GM12878 (cell line): ENCODE measurements around the gene GZF1. TPM values are rescaled to one million over a fixed set of nuclear protein-coding genes. Genes with fewer than 3 reads are reported as not detected.

ENCODE experiments used
- ATAC-seq: fragments of 200-7000 bp; cut with Tn5 transposase; 3 replicates; pipeline ENCODE4 v1.9.1; 2020; ENCODE audit warnings: mild to moderate bottlenecking, moderate library complexity
- BruUV-seq: library from RNA; stranded (reverse); fragments of 400-500 nt; replicated peaks from 2 replicates; lab custom pipeline; 2021; lab: Mats Ljungman, UMichigan
- CTCF ChIA-PET: fragments of 300-600 bp; sonication (Branson Sonifier 250); formaldehyde crosslinking; extraction: SDS; loops from one replicate; lab custom pipeline; 2021; ENCODE audit warnings: inconsistent platforms; lab: Yijun Ruan, JAX
- POLR2A ChIA-PET: fragments of 350-600 bp; formaldehyde crosslinking; extraction: SDS; loops from one replicate; lab custom pipeline; 2021; ENCODE audit warnings: inconsistent platforms; lab: Charles Lee
- RAD21 ChIA-PET: fragments of 300-600 bp; sonication (Branson Sonifier 250); formaldehyde crosslinking; loops from one replicate; lab custom pipeline; 2023; ENCODE audit warnings: antibody characterized with exemption; ENCODE audit not compliant: unreplicated experiment; lab: Charles Lee
- SMC1A ChIA-PET: fragments of 300-600 bp; sonication (Branson Sonifier 250); formaldehyde crosslinking; loops from one replicate; lab custom pipeline; 2023; ENCODE audit not compliant: unreplicated experiment, uncharacterized antibody; lab: Charles Lee
- DNase-seq: peaks from one replicate; pipeline ENCODE4 v3.0.0-alpha.2; 2011; ENCODE audit warnings: low read depth, low spot score
- FAIRE-seq: peaks from 3 replicates; lab custom pipeline; 2011; peaks lifted over from hg19 to GRCh38; lab: Jason Lieb, UNC
- H2AFZ ChIP-seq: 2 replicates; pipeline ENCODE4 v1.6.0; 2011; ENCODE audit warnings: low read depth, low read length, control low read depth; ENCODE audit not compliant: control insufficient read depth
- H3K27ac ChIP-seq: 2 replicates; pipeline ENCODE4 v1.5.1; 2011; ENCODE audit warnings: control low read depth; ENCODE audit not compliant: control insufficient read depth, insufficient read depth
- H3K27me3 ChIP-seq, 2 experiments: replicated peaks in 1 of 2; 2 replicates each; pipeline versions ENCODE4 v1.6.0 to v1.6.1; 2011; ENCODE audit warnings: low read length in 1 of 2; ENCODE audit not compliant: control insufficient read depth in 2 of 2, insufficient read depth in 2 of 2
- H3K36me3 ChIP-seq, 2 experiments: 2 replicates each; pipeline ENCODE4 v1.5.1; 2011; ENCODE audit warnings: low read length in 1 of 2; ENCODE audit not compliant: control insufficient read depth in 2 of 2, insufficient read depth in 2 of 2
- H3K4me1 ChIP-seq: 2 replicates; pipeline ENCODE4 v1.6.1; 2011; ENCODE audit warnings: mild to moderate bottlenecking, low read length, moderate library complexity, mixed read lengths; ENCODE audit not compliant: control insufficient read depth, insufficient read depth
- H3K4me2 ChIP-seq: 2 replicates; pipeline ENCODE4 v1.6.0; 2011; ENCODE audit warnings: control low read depth; ENCODE audit not compliant: control insufficient read depth, insufficient read depth
- H3K4me3 ChIP-seq: fragments of 200-600 bp; sonication (generic); 2 replicates; pipeline ENCODE4 v1.5.1; 2016
- H3K79me2 ChIP-seq: 2 replicates; pipeline ENCODE4 v1.6.0; 2011; ENCODE audit warnings: low read length; ENCODE audit not compliant: control insufficient read depth, insufficient read depth
- H3K9ac ChIP-seq: 2 replicates; pipeline ENCODE4 v1.8.0; 2011; ENCODE audit warnings: low read length, control low read depth, mixed read lengths; ENCODE audit not compliant: control insufficient read depth, insufficient read depth
- H3K9me3 ChIP-seq: replicated peaks from 3 replicates; pipeline ENCODE4 v1.5.1; 2011; ENCODE audit warnings: mild to moderate bottlenecking, low read length; ENCODE audit not compliant: control insufficient read depth, insufficient read depth
- H4K20me1 ChIP-seq: 2 replicates; pipeline ENCODE4 v1.6.0; 2011; ENCODE audit not compliant: control insufficient read depth, insufficient read depth
- DPF2 ChIP-seq: fragments of 450-650 bp; IDR thresholded peaks from 2 replicates; pipeline ENCODE4 v1.6.1; 2017; ENCODE audit warnings: mild to moderate bottlenecking
- WGBS: methylation state at CpG from one replicate; pipeline ENCODE4 v1.1.6; 2016; ENCODE audit warnings: low lambda C conversion rate; ENCODE audit not compliant: insufficient replicate concordance, insufficient coverage; ENCODE audit errors: missing lambda C conversion rate; 5-methylcytosine and 5-hydroxymethylcytosine counted together
- in situ Hi-C: fragments of 300-500 bp; cut with MboI; formaldehyde crosslinking; loops from 9 replicates; pipeline ENCODE4 v1.14.3; 2018; ENCODE audit warnings: mixed read lengths
- intact Hi-C: fragments of 100-400 bp; cut with micrococcal nuclease; formaldehyde crosslinking; loops from one replicate; pipeline ENCODE4 v1.14.2; 2022; ENCODE audit not compliant: unreplicated experiment
- polyA plus RNA-seq, 11 experiments: library from polyadenylated mRNA; depleted of rRNA in 4 of 11; unstranded in 6 of 11; stranded (reverse) in 5 of 11; fragments of >200 nt; fragmentation: Nextera tagmentation in 4 of 11; fragmentation: Illumina TruSeq in 1 of 11; extraction: Ambion mirVana in 4 of 11; extraction: Trizol in 1 of 11; gene quantifications; 1 replicate in 1 of 11; 2 replicates in 10 of 11; pipeline versions ENCODE4 v1.2.1 to v1.2.3, GENCODE V29; 2011 to 2016; ENCODE audit warnings: inconsistent platforms in 2 of 11, missing spikeins in 2 of 11, low read depth in 1 of 11
- total RNA-seq, 4 experiments: library from RNA; depleted of rRNA in 3 of 4; stranded (reverse); fragments of >200 nt in 3 of 4; fragmentation: Illumina TruSeq in 1 of 4; extraction: Trizol in 1 of 4; gene quantifications; 2 replicates each; pipeline versions ENCODE4 v1.2.1 to v1.2.3, GENCODE V29; 2013 to 2021
- TF ChIP-seq, protein P1 (sequence below): IDR thresholded peaks from 2 replicates; pipeline ENCODE4 v1.6.1; 2011; ENCODE audit warnings: borderline replicate concordance, low read depth, mild to moderate bottlenecking, moderate library complexity, mixed read lengths, low read length; ENCODE audit not compliant: insufficient read depth; ENCODE audit errors: extremely low read length
- TF ChIP-seq, protein P2 (sequence below): fragments of 450-650 bp; IDR thresholded peaks from 2 replicates; pipeline ENCODE4 v1.6.1; 2018; ENCODE audit warnings: borderline replicate concordance, mild to moderate bottlenecking; ENCODE audit not compliant: partially characterized antibody

The GZF1 gene
- total and polyA plus RNA-seq, 10 of the 15 experiments (the other 5 are each of a cell fraction or from before 2014, with no cell fraction given), result 2.2 to 19.5 (median 9.7) TPM

DNA sequence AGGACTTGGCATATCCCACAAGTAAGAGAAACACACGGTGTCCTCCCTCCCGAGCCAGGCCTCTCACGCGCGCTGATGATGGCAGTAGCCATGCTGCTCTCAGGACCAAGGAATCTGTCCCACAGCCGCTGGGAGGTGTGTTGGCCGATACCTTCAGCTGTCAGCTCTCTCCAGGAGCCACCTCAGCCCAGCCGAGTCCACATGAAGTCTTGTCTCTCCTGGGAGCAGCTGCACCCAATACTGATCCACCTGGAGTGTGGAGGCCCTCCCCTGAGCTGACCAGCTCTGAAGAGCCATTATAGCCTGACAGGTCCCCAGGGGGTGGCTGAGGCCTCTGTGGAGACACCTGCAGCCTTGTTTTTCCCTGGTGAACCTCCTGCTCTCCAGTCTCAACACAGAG is 35.2 kb upstream of the GZF1 start:
- Histone ChIP-seq H3K9me3 (no peaks in the 10 kb centered on the region; the same call in 2 of the 3 replicates), H3K27ac (no peak overlapping the region), H2AFZ (no peak overlapping the region), H3K4me2 (no peak overlapping the region), H3K4me3 (no peak overlapping the region), H3K36me3 (no peaks in the 10 kb centered on the region), H3K9ac (no peak overlapping the region), H3K79me2 (no peaks in the 10 kb centered on the region), H3K27me3 (no peaks in the 10 kb centered on the region), H4K20me1 (no peaks in the 10 kb centered on the region), H3K4me1 (peaks cover 2% of the 10 kb centered on the region)
- ChIA-PET POLR2A (no interaction called here), SMC1A (interaction anchor here (0.6 kb wide), 1 partner anchor 811 kb away, joined by 3 read pairs; no protein-coding TSS in a partner anchor), CTCF (no interaction called here), RAD21 (no interaction called here)
- BruUV-seq, result no TSS peak
- in situ Hi-C loops (no loop called here), intact Hi-C loops (no loop called here)
- TF ChIP-seq, protein P1, sequence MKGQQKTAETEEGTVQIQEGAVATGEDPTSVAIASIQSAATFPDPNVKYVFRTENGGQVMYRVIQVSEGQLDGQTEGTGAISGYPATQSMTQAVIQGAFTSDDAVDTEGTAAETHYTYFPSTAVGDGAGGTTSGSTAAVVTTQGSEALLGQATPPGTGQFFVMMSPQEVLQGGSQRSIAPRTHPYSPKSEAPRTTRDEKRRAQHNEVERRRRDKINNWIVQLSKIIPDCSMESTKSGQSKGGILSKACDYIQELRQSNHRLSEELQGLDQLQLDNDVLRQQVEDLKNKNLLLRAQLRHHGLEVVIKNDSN, result no peak
- TF ChIP-seq, protein P2, sequence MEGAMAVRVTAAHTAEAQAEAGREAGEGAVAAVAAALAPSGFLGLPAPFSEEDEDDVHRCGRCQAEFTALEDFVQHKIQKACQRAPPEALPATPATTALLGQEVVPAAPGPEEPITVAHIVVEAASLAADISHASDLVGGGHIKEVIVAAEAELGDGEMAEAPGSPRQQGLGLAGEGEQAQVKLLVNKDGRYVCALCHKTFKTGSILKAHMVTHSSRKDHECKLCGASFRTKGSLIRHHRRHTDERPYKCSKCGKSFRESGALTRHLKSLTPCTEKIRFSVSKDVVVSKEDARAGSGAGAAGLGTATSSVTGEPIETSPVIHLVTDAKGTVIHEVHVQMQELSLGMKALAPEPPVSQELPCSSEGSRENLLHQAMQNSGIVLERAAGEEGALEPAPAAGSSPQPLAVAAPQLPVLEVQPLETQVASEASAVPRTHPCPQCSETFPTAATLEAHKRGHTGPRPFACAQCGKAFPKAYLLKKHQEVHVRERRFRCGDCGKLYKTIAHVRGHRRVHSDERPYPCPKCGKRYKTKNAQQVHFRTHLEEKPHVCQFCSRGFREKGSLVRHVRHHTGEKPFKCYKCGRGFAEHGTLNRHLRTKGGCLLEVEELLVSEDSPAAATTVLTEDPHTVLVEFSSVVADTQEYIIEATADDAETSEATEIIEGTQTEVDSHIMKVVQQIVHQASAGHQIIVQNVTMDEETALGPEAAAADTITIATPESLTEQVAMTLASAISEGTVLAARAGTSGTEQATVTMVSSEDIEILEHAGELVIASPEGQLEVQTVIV, result no peak
- TF ChIP-seq DPF2, result no peak
- DNase-seq (no peak), FAIRE-seq (no peak), ATAC-seq (no peak)
- WGBS, result 72% methylated on average over 8 of the region's 8 CpGs
